NT2/D1 (cell line): ENCODE data around the gene PTDSS2.

Source experiments
- SUZ12 ChIP-seq: IDR thresholded peaks from 2 replicates; pipeline ENCODE4 v1.6.1; 2011; ENCODE audit not compliant: insufficient read length, insufficient read depth; ENCODE audit errors: extremely low read depth
- YY1 ChIP-seq: IDR thresholded peaks from 2 replicates; pipeline ENCODE4 v1.6.1; 2011; ENCODE audit not compliant: insufficient read length, insufficient read depth
- ZNF274 ChIP-seq: IDR thresholded peaks from 2 replicates; pipeline ENCODE4 v1.6.1; 2011; ENCODE audit warnings: mild to moderate bottlenecking, low read depth, low read length

- TF ChIP-seq YY1 (no peak), ZNF274 (no peak), SUZ12 (no peak)
Measured at GRCh38 chr11:409008-409599, 41.0 kb upstream of the PTDSS2 start.
